ENCODE measurements around the gene MAGIX.

DNA sequence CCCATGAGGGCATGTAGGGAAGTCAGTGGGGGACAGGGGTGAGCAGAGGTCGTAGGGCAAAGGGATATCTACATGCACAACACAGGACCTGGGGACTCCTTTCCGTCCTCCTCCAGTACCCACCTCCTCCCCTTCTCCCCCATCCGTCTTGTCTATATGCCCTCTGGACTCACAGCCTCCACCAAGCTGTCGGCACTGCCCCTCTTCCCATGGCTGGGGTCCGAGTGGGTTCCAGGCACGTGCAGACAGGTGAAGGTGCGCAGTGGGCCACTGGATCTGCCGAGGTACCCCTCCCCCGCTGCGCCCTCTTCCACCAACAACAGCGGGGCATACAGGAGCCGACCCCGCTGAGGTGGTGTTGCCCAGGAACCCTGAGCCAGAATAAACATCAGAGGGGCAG is 42.9 kb downstream of the MAGIX start:
- TF ChIP-seq POLR2A (IDR thresholded peaks at IDR 0.05; ENCODE audit: low read depth, low read length) = no peak
- TF ChIP-seq, protein P1, sequence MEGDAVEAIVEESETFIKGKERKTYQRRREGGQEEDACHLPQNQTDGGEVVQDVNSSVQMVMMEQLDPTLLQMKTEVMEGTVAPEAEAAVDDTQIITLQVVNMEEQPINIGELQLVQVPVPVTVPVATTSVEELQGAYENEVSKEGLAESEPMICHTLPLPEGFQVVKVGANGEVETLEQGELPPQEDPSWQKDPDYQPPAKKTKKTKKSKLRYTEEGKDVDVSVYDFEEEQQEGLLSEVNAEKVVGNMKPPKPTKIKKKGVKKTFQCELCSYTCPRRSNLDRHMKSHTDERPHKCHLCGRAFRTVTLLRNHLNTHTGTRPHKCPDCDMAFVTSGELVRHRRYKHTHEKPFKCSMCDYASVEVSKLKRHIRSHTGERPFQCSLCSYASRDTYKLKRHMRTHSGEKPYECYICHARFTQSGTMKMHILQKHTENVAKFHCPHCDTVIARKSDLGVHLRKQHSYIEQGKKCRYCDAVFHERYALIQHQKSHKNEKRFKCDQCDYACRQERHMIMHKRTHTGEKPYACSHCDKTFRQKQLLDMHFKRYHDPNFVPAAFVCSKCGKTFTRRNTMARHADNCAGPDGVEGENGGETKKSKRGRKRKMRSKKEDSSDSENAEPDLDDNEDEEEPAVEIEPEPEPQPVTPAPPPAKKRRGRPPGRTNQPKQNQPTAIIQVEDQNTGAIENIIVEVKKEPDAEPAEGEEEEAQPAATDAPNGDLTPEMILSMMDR (conservative IDR thresholded peaks at IDR 0.05; ENCODE audit: low read depth, low read length) = no peak
- no peak for TF ChIP-seq MAZ (IDR thresholded peaks at IDR 0.05; ENCODE audit: borderline replicate concordance, low read depth, low read length)
- TF ChIP-seq RAD21 (IDR thresholded peaks at IDR 0.05; ENCODE audit: low read length) = no peak
- TF ChIP-seq, protein P2, sequence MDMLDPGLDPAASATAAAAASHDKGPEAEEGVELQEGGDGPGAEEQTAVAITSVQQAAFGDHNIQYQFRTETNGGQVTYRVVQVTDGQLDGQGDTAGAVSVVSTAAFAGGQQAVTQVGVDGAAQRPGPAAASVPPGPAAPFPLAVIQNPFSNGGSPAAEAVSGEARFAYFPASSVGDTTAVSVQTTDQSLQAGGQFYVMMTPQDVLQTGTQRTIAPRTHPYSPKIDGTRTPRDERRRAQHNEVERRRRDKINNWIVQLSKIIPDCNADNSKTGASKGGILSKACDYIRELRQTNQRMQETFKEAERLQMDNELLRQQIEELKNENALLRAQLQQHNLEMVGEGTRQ (IDR thresholded peaks at IDR 0.05; ENCODE audit: low read depth, low read length) = no peak
- no peak for TF ChIP-seq RFX5 (IDR thresholded peaks at IDR 0.05; ENCODE audit: low read depth, low read length)
- TF ChIP-seq CHD1 (IDR thresholded peaks at IDR 0.05; ENCODE audit: low read depth, low read length) = no peak
- no peak for TF ChIP-seq CEBPB (IDR thresholded peaks at IDR 0.05; ENCODE audit: low read depth, low read length)
- TF ChIP-seq RCOR1 (IDR thresholded peaks at IDR 0.05; ENCODE audit: insufficient replicate concordance, low read length) = no peak
- no peak for TF ChIP-seq NFE2L2 (IDR thresholded peaks at IDR 0.05; ENCODE audit: low read depth, low read length)
- TF ChIP-seq MAFK (IDR thresholded peaks at IDR 0.05; ENCODE audit: low read depth, low read length) = no peak
- TF ChIP-seq SMC3 (IDR thresholded peaks at IDR 0.05; ENCODE audit: low read depth, low read length) = no peak
- TF ChIP-seq MXI1 (IDR thresholded peaks at IDR 0.05; ENCODE audit: borderline replicate concordance, low read depth, low read length) = no peak
